HT1080 (cell line): ENCODE measurements around the gene BBIP1. TPM values are rescaled to one million over a fixed set of nuclear protein-coding genes. Genes with fewer than 3 reads are reported as not detected.
A peak's percentile ranks its signal among the peaks of the same experiment; 100 is the strongest.

Experiments
- DNase-seq: peaks from one replicate; pipeline ENCODE4 v3.0.0-alpha.2; 2015; ENCODE audit warnings: low read depth
- polyA plus RNA-seq, 2 experiments: library from polyadenylated mRNA; depleted of rRNA; stranded (reverse); fragments of >200 nt; gene quantifications; 2 replicates each; pipeline ENCODE4 v1.2.3, GENCODE V29; 2015
- total RNA-seq: library from RNA; depleted of rRNA; stranded (reverse); fragments of >200 nt; shearing (Covaris generic); gene quantifications from 2 replicates; pipeline ENCODE4 v1.2.3, GENCODE V29; 2014; rRNA removed

BBIP1 gene, protein sequence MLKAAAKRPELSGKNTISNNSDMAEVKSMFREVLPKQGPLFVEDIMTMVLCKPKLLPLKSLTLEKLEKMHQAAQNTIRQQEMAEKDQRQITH
- 35.8 and 43.1 TPM in 2 replicates for total RNA-seq
- polyA plus RNA-seq (2015; cell fraction: cytosol; rRNA removed), result 35.1 and 35.4 TPM in 2 replicates
- 23.9 and 26.1 TPM in 2 replicates for polyA plus RNA-seq (2015; cell fraction: nucleus; rRNA removed)

DNA sequence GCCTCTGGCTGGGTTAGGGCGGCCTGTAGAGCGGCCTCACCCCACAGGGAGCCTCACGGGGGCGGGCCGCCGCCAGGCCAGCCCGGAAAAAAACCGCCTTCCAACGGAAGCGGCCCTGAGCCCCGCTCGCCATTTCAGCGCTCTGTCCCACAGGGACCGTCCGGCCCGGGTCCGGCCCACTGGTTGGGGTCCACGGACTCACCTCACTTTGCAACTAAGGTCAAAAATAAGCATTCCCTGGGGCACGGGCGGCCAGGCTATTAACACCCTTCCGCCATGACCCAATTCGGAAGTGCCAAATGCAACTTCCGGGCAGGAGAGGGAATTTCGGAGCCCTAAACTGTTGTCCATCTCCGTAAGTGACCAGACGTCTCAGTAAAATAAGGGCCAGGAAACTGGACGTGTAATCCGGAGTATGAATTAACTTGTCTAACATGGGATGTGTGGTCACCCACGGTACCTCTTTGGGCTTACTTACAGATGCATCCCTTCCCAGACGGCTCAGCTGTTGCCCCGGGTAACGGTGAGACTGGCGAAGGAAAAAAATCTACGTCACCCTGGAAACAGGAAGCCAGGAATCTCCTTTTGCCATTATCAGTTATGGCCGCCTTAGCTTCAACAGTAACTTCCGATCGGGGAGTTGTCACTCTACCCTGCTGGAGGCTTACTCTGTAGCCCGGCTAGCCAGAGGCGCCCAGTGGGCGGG is at the start of gene BBIP1:
Gene BBIP1 (minus strand): TSS at position 538 of the 706 bp plus-strand sequence. CDS start 1,023 bp downstream, outside the sequence.
- DNase-seq, result peak; percentile 100

DNA sequence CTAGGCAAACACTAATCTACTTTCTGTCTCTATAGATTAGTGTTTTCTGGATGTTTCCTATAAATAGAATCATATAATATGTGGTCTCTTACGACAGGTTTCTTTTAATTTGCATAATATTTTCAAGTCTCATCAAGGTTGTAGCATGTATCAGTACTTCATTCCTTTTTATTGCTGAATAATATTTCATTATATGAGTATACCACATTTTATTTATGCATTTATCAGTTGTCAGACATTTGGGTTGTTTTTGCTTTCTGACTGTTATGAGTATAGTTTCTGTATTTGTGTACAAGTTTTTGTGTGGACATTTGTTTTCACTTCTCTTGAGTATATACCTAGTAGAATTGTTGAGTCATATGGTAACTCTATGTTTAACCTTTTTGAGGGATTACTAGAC is 48.7 kb upstream of the BBIP1 start:
- DNase-seq, result no peak

GRCh38 chr10:110967009-110967630 is 48.1 kb upstream of the BBIP1 start:
- no peak for DNase-seq

GRCh38 chr10:110966146-110966545 is 47.2 kb upstream of the BBIP1 start:
- DNase-seq, result no peak

- DNase-seq, result no peak
Observed at GRCh38 chr10:110965216-110965615, 46.2 kb upstream of the BBIP1 start.

GRCh38 chr10:110964681-110965080 is 45.7 kb upstream of the BBIP1 start:
- DNase-seq, result no peak

- DNase-seq, result no peak
Observed at GRCh38 chr10:110963162-110963561, 44.2 kb upstream of the BBIP1 start.

DNA sequence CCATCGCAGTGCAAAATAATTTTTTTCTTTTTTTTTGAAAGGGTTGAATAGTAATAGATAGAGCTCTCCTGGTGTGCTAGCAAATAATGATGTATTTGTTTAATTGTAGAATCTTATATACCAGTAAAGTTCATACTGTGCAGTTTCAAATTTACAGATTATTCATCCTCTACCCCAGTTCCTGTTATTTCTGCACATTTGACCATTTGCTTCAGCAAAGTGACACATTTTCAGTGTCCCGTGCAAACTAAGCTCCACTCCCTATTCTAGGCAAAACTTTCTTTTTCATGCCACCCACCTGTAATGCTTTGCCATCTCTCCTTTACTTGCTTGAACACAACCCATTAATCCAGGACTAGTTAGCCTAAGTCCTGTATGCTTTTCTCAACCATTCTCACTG is 43.5 kb upstream of the BBIP1 start:
- no peak for DNase-seq

- DNase-seq, result no peak
Observed at GRCh38 chr10:110960333-110960712, 41.3 kb upstream of the BBIP1 start.

DNA sequence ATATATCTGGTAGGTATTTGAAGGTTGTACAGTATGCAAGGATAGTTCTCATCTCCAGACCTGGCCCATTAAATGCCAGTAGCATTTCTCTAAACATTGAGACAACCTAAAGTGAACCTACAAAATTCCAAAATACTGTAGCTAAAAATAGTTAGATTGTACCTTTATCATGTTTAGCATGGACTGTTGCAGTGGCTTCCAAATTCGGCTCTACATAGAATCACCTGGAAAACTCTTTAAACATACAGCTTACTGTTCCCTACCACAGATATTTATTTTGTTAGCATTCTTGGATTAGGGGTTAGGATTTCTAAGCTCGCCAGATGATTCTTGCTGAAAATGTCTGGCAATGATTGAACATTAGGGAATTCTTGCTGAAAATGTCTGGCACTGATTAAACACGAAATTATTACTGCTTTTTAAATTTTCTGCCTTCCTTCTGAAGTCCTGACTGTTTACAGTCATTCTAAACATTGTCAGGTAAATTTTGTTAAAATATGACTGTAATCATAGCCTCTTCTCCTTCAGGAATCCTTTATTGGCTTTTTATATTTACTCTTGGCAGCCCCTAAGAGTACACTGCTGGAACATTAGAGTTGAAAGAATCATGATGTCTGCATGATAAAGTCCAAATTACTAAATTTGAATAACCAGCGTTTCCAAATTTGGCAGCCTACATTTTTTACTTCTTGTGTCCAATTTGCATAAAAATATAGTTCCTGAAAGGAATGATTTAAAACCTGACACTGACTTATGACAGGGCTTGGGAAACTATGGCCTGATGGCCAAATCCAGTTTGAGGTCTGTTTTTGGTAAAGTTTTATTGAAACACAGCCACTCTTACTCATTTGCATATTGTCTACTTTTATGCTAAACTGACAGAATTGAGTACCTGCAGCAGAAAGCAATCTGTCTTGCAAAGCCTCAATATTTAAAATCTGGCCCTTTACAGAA is 40.7 kb upstream of the BBIP1 start:
- no peak for DNase-seq

- no peak for DNase-seq
Observed at GRCh38 chr10:110957606-110958005, 38.6 kb upstream of the BBIP1 start.

GRCh38 chr10:110951381-110951780 is 32.4 kb upstream of the BBIP1 start:
- DNase-seq, result no peak

- peak; percentile 27 for DNase-seq
Observed at GRCh38 chr10:110947061-110947595, 28.1 kb upstream of the BBIP1 start.

DNA sequence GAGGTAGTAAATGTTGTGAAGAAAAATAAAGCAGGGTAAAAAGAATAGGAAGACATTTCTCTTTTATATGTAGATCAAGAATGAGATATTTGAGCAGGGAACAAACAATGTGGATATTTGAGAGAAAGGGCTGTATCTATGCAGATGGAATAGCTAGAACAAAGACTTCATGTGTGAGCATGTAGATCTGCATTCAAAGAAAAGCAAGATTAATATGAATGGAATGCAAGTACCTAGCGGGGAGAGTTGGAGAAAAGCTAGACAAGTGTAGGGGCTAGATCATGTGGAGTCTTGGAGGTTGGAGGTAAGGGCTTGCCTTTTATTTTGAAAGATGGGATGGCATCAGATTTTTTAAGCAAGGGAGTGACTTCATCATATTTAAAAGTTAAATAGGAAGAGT is 27.5 kb upstream of the BBIP1 start:
- DNase-seq, result peak; percentile 15

- DNase-seq, result no peak
Observed at GRCh38 chr10:110944792-110945396, 25.9 kb upstream of the BBIP1 start.

- no peak for DNase-seq
Observed at GRCh38 chr10:110939419-110939818, 20.4 kb upstream of the BBIP1 start.

GRCh38 chr10:110936757-110937156 is 17.8 kb upstream of the BBIP1 start:
- no peak for DNase-seq

GRCh38 chr10:110932505-110933180 is 13.7 kb upstream of the BBIP1 start:
- no peak for DNase-seq

DNA sequence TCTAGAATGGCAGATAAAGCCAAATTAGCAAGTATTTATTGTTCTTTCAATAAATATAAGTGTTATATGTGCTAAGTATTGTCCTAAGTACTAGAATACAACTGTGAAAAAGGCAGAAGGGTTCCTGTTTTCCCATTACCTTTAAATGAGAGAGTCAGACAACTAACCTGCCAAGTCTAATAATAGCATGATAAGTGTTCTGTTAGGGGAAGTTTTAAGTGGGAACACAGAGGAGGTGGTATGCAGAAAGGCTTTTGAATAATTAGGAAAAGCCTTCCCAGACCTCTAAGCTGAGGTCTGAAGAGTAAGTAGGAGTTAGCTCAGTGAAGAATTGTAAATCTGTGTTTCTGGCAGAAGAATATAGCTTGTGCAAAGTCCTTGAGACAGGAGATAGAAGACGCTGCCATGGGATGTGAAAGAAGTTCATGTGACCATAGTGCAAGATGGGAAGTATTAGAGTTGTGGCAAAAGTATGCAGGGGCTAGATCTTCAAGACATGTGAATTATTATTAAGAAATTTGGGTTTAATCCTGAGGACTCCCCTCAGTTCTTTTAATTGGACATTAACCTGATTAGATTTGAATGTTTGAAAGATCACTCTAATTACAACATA is 12.9 kb upstream of the BBIP1 start:
- DNase-seq, result no peak

DNA sequence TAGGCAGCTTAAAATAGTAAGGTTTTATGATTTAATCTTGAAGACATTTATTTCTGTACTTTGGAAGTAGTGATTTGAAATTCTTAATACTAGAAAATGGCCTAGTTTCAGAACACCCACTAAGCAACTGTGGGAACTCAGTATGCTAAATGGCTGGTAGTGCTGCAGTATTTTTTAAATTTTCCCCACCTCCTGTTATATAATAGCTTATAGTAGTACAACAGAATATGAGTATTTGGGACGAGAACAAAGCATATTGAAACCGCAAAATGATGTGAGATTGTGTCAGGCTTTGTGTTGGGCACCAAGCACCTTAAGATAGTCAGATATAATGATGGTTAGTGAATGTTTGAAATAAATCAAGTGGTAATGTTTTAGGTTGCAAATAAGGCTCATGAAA is 8.5 kb upstream of the BBIP1 start:
- no peak for DNase-seq
